HCT116 (cell line): ENCODE results near the gene MCTS1.
"Not testable (repeated sequence)": the region's sequence is repeated elsewhere in the genome, so short reads cannot be mapped to it uniquely, and the experiment has no call there.

Experiments used
- CEBPB ChIP-seq: IDR thresholded peaks from 2 replicates; pipeline ENCODE4 v1.6.1; 2012; ENCODE audit warnings: low read depth
- EZH2 ChIP-seq: fragments of 200-600 bp; sonication (generic); IDR thresholded peaks from 2 replicates; pipeline ENCODE4 v1.6.1; 2017; ENCODE audit warnings: antibody characterized with exemption, mixed run types
- POLR2A ChIP-seq: IDR thresholded peaks from 2 replicates; pipeline ENCODE4 v1.7.0; 2011; ENCODE audit warnings: borderline replicate concordance; ENCODE audit not compliant: insufficient read depth, insufficient read length; ENCODE audit errors: extremely low read depth
- POLR2AphosphoS5 ChIP-seq: IDR thresholded peaks from 2 replicates; pipeline ENCODE4 v1.6.1; 2011; ENCODE audit warnings: mild to moderate bottlenecking, low read depth, low read length, moderate library complexity
- RAD21 ChIP-seq: IDR thresholded peaks from 2 replicates; pipeline ENCODE4 v1.6.1; 2012; ENCODE audit warnings: low read depth, mild to moderate bottlenecking
- SP1 ChIP-seq: IDR thresholded peaks from 2 replicates; pipeline ENCODE4 v1.6.1; 2012; ENCODE audit warnings: low read depth
- SRF ChIP-seq: IDR thresholded peaks from 2 replicates; pipeline ENCODE4 v1.6.1; 2012; ENCODE audit warnings: low read depth
- TCF7L2 ChIP-seq: IDR thresholded peaks from 2 replicates; pipeline ENCODE4 v1.7.0; 2011; ENCODE audit warnings: borderline replicate concordance, inconsistent platforms; ENCODE audit not compliant: insufficient read depth, insufficient read length; ENCODE audit errors: extremely low read depth
- ZNF274 ChIP-seq: fragments of 200-500 bp; sonication (Bioruptor generic); IDR thresholded peaks from 2 replicates; pipeline ENCODE4 v1.6.1; 2014; ENCODE audit warnings: mild to moderate bottlenecking, low read depth, low read length, inconsistent platforms
- TF ChIP-seq, protein P1 (sequence below): IDR thresholded peaks from 2 replicates; pipeline ENCODE4 v1.6.1; 2012
- TF ChIP-seq, protein P2 (sequence below), 3 experiments: fragments of 200-600 bp in 1 of 3; sonication (generic) in 1 of 3; IDR thresholded peaks in 2 of 3; conservative IDR thresholded peaks in 1 of 3; 2 replicates each; pipeline ENCODE4 v1.5.1; 2012 to 2017; ENCODE audit warnings: low read depth in 2 of 3, low read length in 2 of 3, antibody characterized with exemption in 1 of 3, borderline replicate concordance in 1 of 3, control low read depth in 1 of 3, mild to moderate bottlenecking in 1 of 3, mixed read lengths in 1 of 3, mixed run types in 1 of 3, moderate library complexity in 1 of 3; ENCODE audit not compliant: insufficient read depth in 1 of 3
- TF ChIP-seq, protein P3 (sequence below): IDR thresholded peaks from 2 replicates; pipeline ENCODE4 v1.6.1; 2011; ENCODE audit warnings: mild to moderate bottlenecking, low read length, moderate library complexity; ENCODE audit not compliant: insufficient replicate concordance; ENCODE audit errors: extremely low read depth
- TF ChIP-seq, protein P4 (sequence below): IDR thresholded peaks from 2 replicates; pipeline ENCODE4 v1.6.1; 2012; ENCODE audit warnings: low read depth

DNA sequence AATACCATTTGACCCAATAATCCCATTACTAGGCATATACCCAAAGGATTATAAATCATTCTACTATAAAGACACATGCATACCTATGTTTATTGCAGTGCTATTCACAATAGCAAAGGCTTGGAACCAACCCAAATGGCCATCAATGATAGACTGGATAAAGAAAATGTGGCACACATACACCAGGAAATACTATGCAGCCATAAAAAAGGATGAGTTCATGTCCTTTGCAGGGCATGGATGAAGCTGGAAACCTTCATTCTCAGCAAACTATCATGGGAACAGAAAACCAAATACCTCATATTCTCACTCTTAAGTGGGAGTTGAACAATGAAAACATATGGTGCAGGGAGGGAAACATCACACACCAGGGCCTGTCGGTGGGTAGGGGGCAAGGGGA lies 48.4 kb downstream of the MCTS1 start:
- not testable (repeated sequence) for TF ChIP-seq SRF, POLR2A, TCF7L2, CEBPB, EZH2, POLR2AphosphoS5, ZNF274, SP1, RAD21
- TF ChIP-seq, protein P1, sequence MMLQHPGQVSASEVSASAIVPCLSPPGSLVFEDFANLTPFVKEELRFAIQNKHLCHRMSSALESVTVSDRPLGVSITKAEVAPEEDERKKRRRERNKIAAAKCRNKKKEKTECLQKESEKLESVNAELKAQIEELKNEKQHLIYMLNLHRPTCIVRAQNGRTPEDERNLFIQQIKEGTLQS, result not testable (repeated sequence)
- TF ChIP-seq, protein P2, sequence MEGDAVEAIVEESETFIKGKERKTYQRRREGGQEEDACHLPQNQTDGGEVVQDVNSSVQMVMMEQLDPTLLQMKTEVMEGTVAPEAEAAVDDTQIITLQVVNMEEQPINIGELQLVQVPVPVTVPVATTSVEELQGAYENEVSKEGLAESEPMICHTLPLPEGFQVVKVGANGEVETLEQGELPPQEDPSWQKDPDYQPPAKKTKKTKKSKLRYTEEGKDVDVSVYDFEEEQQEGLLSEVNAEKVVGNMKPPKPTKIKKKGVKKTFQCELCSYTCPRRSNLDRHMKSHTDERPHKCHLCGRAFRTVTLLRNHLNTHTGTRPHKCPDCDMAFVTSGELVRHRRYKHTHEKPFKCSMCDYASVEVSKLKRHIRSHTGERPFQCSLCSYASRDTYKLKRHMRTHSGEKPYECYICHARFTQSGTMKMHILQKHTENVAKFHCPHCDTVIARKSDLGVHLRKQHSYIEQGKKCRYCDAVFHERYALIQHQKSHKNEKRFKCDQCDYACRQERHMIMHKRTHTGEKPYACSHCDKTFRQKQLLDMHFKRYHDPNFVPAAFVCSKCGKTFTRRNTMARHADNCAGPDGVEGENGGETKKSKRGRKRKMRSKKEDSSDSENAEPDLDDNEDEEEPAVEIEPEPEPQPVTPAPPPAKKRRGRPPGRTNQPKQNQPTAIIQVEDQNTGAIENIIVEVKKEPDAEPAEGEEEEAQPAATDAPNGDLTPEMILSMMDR (IDR thresholded peaks at IDR 0.05 in 2 of 3, conservative IDR thresholded peaks at IDR 0.05 in 1 of 3; ENCODE audit: borderline replicate concordance in 1 of 3, insufficient read depth in 1 of 3, low read depth in 2 of 3, low read length in 2 of 3), result not testable (repeated sequence)
- TF ChIP-seq, protein P3, sequence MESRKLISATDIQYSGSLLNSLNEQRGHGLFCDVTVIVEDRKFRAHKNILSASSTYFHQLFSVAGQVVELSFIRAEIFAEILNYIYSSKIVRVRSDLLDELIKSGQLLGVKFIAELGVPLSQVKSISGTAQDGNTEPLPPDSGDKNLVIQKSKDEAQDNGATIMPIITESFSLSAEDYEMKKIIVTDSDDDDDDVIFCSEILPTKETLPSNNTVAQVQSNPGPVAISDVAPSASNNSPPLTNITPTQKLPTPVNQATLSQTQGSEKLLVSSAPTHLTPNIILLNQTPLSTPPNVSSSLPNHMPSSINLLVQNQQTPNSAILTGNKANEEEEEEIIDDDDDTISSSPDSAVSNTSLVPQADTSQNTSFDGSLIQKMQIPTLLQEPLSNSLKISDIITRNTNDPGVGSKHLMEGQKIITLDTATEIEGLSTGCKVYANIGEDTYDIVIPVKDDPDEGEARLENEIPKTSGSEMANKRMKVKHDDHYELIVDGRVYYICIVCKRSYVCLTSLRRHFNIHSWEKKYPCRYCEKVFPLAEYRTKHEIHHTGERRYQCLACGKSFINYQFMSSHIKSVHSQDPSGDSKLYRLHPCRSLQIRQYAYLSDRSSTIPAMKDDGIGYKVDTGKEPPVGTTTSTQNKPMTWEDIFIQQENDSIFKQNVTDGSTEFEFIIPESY, result not testable (repeated sequence)
- TF ChIP-seq, protein P4, sequence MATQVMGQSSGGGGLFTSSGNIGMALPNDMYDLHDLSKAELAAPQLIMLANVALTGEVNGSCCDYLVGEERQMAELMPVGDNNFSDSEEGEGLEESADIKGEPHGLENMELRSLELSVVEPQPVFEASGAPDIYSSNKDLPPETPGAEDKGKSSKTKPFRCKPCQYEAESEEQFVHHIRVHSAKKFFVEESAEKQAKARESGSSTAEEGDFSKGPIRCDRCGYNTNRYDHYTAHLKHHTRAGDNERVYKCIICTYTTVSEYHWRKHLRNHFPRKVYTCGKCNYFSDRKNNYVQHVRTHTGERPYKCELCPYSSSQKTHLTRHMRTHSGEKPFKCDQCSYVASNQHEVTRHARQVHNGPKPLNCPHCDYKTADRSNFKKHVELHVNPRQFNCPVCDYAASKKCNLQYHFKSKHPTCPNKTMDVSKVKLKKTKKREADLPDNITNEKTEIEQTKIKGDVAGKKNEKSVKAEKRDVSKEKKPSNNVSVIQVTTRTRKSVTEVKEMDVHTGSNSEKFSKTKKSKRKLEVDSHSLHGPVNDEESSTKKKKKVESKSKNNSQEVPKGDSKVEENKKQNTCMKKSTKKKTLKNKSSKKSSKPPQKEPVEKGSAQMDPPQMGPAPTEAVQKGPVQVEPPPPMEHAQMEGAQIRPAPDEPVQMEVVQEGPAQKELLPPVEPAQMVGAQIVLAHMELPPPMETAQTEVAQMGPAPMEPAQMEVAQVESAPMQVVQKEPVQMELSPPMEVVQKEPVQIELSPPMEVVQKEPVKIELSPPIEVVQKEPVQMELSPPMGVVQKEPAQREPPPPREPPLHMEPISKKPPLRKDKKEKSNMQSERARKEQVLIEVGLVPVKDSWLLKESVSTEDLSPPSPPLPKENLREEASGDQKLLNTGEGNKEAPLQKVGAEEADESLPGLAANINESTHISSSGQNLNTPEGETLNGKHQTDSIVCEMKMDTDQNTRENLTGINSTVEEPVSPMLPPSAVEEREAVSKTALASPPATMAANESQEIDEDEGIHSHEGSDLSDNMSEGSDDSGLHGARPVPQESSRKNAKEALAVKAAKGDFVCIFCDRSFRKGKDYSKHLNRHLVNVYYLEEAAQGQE, result not testable (repeated sequence)
